HTERT RPE-1 (cell line): Measurements from ENCODE around the gene AQP2.

ENCODE experiments used
- in situ Hi-C: fragments of 300-500 bp; cut with MboI; formaldehyde crosslinking; loops from 4 replicates; pipeline ENCODE4 v1.14.3; 2020; ENCODE audit warnings: low sequenced_read_pairs

AQP2 gene

GRCh38 chr12:49939707-49940106, 10.8 kb upstream of the AQP2 start:
- in situ Hi-C loops, result no loop called here

GRCh38 chr12:49941556-49942511, 8.7 kb upstream of the AQP2 start:
- in situ Hi-C loops, result no loop called here

GRCh38 chr12:49942512-49942893, 8.0 kb upstream of the AQP2 start:
- in situ Hi-C loops, result no loop called here

GRCh38 chr12:49942921-49943624, 7.5 kb upstream of the AQP2 start:
- in situ Hi-C loops, result no loop called here

- in situ Hi-C loops, result no loop called here
These were observed 6.9 kb upstream of the AQP2 start for GRCh38 chr12:49943625-49943960.

GRCh38 chr12:49944046-49944445, 6.5 kb upstream of the AQP2 start:
- in situ Hi-C loops, result no loop called here

GRCh38 chr12:49944718-49945117, 5.8 kb upstream of the AQP2 start:
- in situ Hi-C loops, result no loop called here

GRCh38 chr12:49945394-49946080, 5.0 kb upstream of the AQP2 start:
- in situ Hi-C loops, result no loop called here

- in situ Hi-C loops, result no loop called here
These were observed 4.5 kb upstream of the AQP2 start for GRCh38 chr12:49946086-49946485.

GRCh38 chr12:49946497-49946896, 4.0 kb upstream of the AQP2 start:
- in situ Hi-C loops, result no loop called here

GRCh38 chr12:49947593-49948226, 2.8 kb upstream of the AQP2 start:
- in situ Hi-C loops, result no loop called here

GRCh38 chr12:49948866-49949845, 1.4 kb upstream of the AQP2 start:
- in situ Hi-C loops, result no loop called here

- in situ Hi-C loops, result no loop called here
These were observed 671 bp upstream of the AQP2 start for GRCh38 chr12:49949866-49950265.

GRCh38 chr12:49951411-49952240, 1.1 kb downstream of the AQP2 start:
- in situ Hi-C loops, result no loop called here

GRCh38 chr12:49952391-49953055, 2.0 kb downstream of the AQP2 start:
- in situ Hi-C loops, result no loop called here

- in situ Hi-C loops, result no loop called here
These were observed 2.6 kb downstream of the AQP2 start for GRCh38 chr12:49953151-49953550.

- in situ Hi-C loops, result no loop called here
These were observed 3.7 kb downstream of the AQP2 start for GRCh38 chr12:49953961-49954846.
